ENCODE measurements around the gene MTSS2. TPM values are rescaled to one million over a fixed set of nuclear protein-coding genes. Genes with fewer than 3 reads are reported as not detected.

Gene MTSS2
- total RNA-seq, 1 donor from 2014 or later: 102 TPM

GRCh38 chr16:70659546-70659945 lies 26.3 kb downstream of the MTSS2 start:
- Mint-ChIP-seq H3K4me3 (no peak overlapping the region), H3K9me3 (no peaks in the 10 kb centered on the region), H3K27me3 (ENCODE audit: low read depth) (no peaks in the 10 kb centered on the region), H3K27ac (no peak overlapping the region), H3K4me1 (peaks cover 8% of the 10 kb centered on the region), H3K36me3 (no peaks in the 10 kb centered on the region)
- no peak for TF ChIP-seq CTCF (IDR thresholded peaks at IDR 0.05; ENCODE audit: unreplicated experiment)
- DNase-seq (ENCODE audit: low spot score in 2 of 2, unreplicated experiment in 2 of 2): no peak

GRCh38 chr16:70658921-70659320 lies 26.9 kb downstream of the MTSS2 start:
- Mint-ChIP-seq H3K27ac (no peak overlapping the region), H3K9me3 (no peaks in the 10 kb centered on the region), H3K4me1 (peaks cover 9% of the 10 kb centered on the region), H3K36me3 (no peaks in the 10 kb centered on the region), H3K4me3 (no peak overlapping the region), H3K27me3 (ENCODE audit: low read depth) (no peaks in the 10 kb centered on the region)
- no peak for DNase-seq (ENCODE audit: low spot score in 2 of 2, unreplicated experiment in 2 of 2)
- no peak for TF ChIP-seq CTCF (IDR thresholded peaks at IDR 0.05; ENCODE audit: unreplicated experiment)

- no peak for DNase-seq (ENCODE audit: low spot score in 2 of 2, unreplicated experiment in 2 of 2)
- no peak overlapping the region for H3K27ac Mint-ChIP-seq
- TF ChIP-seq CTCF (IDR thresholded peaks at IDR 0.05; ENCODE audit: unreplicated experiment): no peak
- H3K36me3 Mint-ChIP-seq: no peaks in the 10 kb centered on the region
- no peaks in the 10 kb centered on the region for H3K27me3 Mint-ChIP-seq (ENCODE audit: low read depth)
- H3K4me1 Mint-ChIP-seq: peaks cover 11% of the 10 kb centered on the region
- no peaks in the 10 kb centered on the region for H3K9me3 Mint-ChIP-seq
- H3K4me3 Mint-ChIP-seq: no peak overlapping the region
Observed at GRCh38 chr16:70657956-70658355, 27.9 kb downstream of the MTSS2 start.

- no peak for TF ChIP-seq CTCF (IDR thresholded peaks at IDR 0.05; ENCODE audit: unreplicated experiment)
- Mint-ChIP-seq H3K27me3 (ENCODE audit: low read depth) (no peaks in the 10 kb centered on the region), H3K36me3 (no peaks in the 10 kb centered on the region), H3K4me1 (peaks cover 3% of the 10 kb centered on the region), H3K9me3 (no peaks in the 10 kb centered on the region), H3K4me3 (no peak overlapping the region), H3K27ac (no peak overlapping the region)
- no peak for DNase-seq (ENCODE audit: low spot score in 2 of 2, unreplicated experiment in 2 of 2)
Observed at GRCh38 chr16:70656712-70657263, 29.1 kb downstream of the MTSS2 start.

- Mint-ChIP-seq H3K27me3 (ENCODE audit: low read depth) (no peaks in the 10 kb centered on the region), H3K4me1 (peaks cover 3% of the 10 kb centered on the region), H3K27ac (no peak overlapping the region), H3K36me3 (no peaks in the 10 kb centered on the region), H3K9me3 (no peaks in the 10 kb centered on the region), H3K4me3 (no peak overlapping the region)
- DNase-seq (ENCODE audit: low spot score in 2 of 2, unreplicated experiment in 2 of 2): no peak
- no peak for TF ChIP-seq CTCF (IDR thresholded peaks at IDR 0.05; ENCODE audit: unreplicated experiment)
Observed at GRCh38 chr16:70656065-70656711, 29.7 kb downstream of the MTSS2 start.

All from mesothelial cell of epicardium (in vitro differentiated cells).